ENCODE results near the gene RCBTB2.
A peak's percentile ranks its signal among the peaks of the same experiment; 100 is the strongest.
"Not testable (repeated sequence)": the region's sequence is repeated elsewhere in the genome, so short reads cannot be mapped to it uniquely, and the experiment has no call there.

RCBTB2 gene

DNA sequence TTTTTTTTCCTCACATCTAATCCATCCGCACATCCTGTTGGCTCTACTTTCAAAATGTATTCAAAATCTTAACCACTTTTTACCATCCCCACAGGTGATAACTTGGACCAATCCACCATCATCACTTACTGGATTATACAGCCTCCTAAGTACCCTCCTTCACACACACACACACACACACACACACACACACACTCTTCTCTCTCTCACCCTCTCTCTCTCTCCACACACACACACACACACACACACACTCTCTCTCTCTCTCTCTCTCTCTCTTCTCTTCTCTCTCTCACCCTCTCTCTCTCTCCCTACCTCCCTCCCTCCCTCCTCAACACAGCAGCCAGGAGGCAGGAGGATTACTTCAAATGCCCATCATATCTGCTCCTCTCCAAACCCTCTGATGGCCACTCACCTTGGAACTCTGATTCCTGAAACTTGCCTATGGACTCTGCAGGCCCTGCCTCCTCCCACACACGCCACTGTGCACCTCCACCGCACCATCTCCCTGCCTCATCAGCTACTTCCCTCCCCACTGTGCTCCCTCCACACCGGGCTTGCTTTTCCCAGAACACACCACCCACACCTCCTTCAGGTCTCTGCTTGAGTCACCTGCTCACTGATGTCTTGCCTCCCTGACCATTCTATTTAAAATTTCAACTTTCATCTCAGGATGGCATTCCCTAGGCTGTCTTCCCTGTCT lies 39.7 kb downstream of the RCBTB2 start:
- DNase-seq (ENCODE audit: low spot score): no peak

DNA sequence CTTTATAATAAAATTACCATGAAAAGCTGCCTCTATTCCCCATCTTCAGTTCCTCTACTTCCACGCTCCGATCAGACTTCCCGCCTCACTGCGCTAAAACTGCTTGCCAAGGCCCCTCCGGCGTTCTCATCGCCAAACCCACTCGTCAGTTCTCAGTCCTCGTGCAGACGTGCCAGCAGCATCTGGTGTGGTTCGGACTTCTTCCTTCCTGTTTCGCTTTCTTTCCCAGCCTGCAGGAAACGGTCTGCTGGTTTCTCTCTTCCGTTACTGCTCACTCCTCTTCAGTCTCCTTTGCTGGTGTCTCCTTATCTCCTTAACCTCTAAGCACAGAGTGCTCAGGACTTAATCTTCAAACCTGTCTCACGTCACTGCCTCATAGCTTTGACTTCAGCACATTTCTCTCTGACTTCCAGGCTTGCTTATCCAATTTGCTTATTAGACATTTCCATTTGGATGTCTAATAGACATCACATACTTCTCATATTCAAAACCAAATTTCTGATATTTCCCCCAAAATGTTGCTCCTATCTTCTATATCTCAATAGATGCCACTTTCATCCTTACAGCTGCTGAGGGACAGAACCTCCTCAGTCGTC lies 40.3 kb downstream of the RCBTB2 start:
- DNase-seq (ENCODE audit: low spot score): peak; percentile 85

- no peak for DNase-seq (ENCODE audit: low spot score)
These were observed 40.8 kb downstream of the RCBTB2 start for GRCh38 chr13:48492096-48492440.

GRCh38 chr13:48491423-48492095 lies 41.3 kb downstream of the RCBTB2 start:
- no peak for DNase-seq (ENCODE audit: low spot score)

GRCh38 chr13:48490241-48490640 lies 42.6 kb downstream of the RCBTB2 start:
- DNase-seq (ENCODE audit: low spot score): no peak

GRCh38 chr13:48489666-48490065 lies 43.2 kb downstream of the RCBTB2 start:
- DNase-seq (ENCODE audit: low spot score): no peak

GRCh38 chr13:48488995-48489394 lies 43.9 kb downstream of the RCBTB2 start:
- DNase-seq (ENCODE audit: low spot score): no peak

DNA sequence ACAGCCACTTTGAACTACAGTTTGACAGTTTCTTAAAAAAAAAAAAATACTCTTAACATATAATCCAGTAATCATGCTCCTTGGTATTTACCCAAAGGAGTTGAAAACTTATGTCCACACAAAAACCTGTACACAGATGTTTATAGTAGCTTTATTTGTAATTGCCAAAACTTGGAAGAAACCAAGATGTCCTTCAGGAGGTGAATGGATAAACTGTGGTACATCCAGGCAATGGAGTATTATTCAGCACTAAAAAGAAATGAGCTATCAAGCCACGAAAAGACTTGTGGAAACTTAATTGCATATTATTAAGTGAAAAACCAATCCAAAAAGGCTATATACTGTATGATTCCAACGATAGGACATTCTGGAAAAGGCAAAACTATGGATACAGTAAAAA lies 44.9 kb downstream of the RCBTB2 start:
- no peak for DNase-seq (ENCODE audit: low spot score)

DNA sequence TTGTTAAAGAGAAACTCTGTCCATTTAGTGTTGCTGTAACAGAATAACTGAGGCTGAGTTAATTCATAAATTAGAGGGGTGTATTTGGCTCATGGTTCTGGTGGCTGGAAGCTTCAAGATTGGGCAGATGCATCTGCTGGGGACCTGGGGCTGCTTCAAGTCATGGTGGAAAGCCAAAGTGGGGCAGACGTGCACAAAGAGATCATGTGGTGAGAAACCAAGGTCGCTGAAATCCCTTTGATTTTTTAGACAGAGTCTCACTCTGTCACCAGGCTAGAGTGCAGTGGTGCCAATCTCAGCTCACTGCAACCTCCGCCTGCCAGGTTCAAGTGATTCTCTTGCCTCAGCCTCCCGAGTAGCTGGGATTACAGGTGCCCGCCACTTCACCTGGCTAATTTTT lies 46.0 kb downstream of the RCBTB2 start:
- no peak for DNase-seq (ENCODE audit: low spot score)

GRCh38 chr13:48486362-48486761 lies 46.5 kb downstream of the RCBTB2 start:
- DNase-seq (ENCODE audit: low spot score): no peak

DNA sequence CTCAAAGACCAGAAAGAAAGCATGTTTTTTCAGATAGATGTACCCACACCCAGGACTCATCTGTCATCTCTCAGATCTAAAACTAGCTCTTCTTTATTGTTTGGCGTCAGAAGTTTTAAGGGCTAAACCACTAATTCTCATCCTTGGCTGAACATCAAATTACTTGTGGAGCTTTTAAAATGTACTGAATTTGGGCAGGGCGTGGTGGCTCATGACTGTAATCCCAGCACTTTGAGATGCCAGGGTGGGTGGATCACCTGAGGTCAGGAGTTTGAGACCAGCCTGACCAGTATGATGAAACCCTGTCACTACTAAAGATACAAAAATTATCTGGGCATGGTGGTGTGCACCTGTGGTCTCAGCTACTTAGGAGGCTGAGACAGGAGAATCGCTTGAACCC lies 47.4 kb downstream of the RCBTB2 start:
- no peak for DNase-seq (ENCODE audit: low spot score)

GRCh38 chr13:48483575-48483974 lies 49.3 kb downstream of the RCBTB2 start:
- no peak for DNase-seq (ENCODE audit: low spot score)

DNA sequence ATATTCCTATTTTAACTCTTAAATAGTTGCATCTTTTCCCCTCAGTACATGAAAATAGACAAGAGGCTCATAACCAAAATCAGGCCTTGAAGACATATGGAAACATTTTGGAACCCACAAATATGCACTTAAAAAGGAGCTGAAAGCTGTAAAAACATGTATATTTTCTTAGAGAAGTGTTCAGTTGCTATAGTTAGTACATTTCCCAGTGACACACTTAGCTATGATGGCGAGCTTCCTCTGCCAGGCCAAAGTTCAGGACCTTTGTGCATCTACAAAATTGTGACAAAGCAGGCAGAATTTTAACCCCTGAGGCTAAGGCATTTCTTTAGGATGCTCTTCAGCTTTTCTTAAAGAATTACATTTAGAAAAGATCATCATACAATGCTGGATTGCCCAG lies 54.5 kb downstream of the RCBTB2 start:
- DNase-seq (ENCODE audit: low spot score): no peak

- DNase-seq (ENCODE audit: low spot score): no peak
These were observed 55.6 kb downstream of the RCBTB2 start for GRCh38 chr13:48477191-48477855.

DNA sequence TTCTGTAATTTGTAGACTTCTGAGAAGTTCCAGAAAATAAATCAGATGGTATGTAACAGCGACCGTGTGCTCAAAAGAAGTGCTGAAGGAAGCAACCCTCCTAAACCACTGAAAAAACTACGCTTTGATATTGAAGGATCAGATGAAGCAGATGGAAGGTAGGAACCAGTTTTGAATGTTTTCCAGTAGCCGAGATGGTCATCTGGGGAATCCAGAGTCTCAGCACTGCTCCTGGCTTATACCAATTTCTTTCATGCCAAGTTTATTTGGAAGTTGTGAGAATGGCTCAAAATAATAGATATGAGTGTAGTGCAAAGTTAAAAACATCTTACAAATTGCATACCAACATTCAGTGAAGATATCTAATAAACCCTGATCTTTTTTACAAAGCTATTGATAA lies 56.2 kb downstream of the RCBTB2 start:
- DNase-seq (ENCODE audit: low spot score): no peak

- no peak for DNase-seq (ENCODE audit: low spot score)
These were observed 56.7 kb downstream of the RCBTB2 start for GRCh38 chr13:48476215-48476614.

- no peak for DNase-seq (ENCODE audit: low spot score)
These were observed 57.6 kb downstream of the RCBTB2 start for GRCh38 chr13:48475230-48475629.

DNA sequence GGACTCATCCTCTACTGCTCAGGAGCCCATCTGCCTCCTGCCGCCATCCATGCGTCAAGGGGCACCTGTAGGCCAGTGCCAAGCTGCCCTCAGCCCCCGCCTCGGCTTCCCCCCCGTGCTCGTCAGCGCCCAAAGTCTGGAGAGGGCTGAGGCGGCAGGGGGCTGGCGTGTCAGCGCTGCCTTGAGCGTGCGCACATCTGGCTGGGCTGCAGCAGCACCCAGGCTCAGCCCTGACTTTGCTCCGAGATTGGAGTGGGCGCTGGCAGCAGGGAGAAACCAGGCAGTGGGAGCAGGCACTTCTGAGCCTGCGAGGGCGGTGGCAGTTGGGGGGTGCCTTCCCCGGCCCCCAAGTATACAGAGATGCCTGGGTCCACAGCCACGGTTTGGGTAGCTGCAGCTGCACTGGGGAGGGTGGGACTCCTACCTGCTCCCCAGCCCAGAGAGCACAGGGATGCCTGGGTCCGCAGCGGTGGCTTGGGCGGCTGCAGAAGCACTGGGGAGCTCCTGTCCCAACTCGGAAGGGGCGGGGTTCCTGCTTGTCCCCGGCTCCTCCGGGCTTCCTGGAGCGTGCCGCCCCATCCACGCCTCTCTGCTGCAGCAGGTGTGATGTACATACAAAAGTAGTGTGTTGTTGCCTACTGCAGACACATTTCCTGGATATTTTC lies 75.2 kb downstream of the RCBTB2 start:
- no peak for DNase-seq (ENCODE audit: low spot score)

GRCh38 chr13:48456546-48456945 lies 76.3 kb downstream of the RCBTB2 start:
- DNase-seq (ENCODE audit: low spot score): no peak

GRCh38 chr13:48451196-48451595 lies 81.7 kb downstream of the RCBTB2 start:
- not testable (repeated sequence) for DNase-seq (ENCODE audit: low spot score)

- no peak for DNase-seq (ENCODE audit: low spot score)
These were observed 83.2 kb downstream of the RCBTB2 start for GRCh38 chr13:48449656-48450055.

- DNase-seq (ENCODE audit: low spot score): no peak
These were observed 83.8 kb downstream of the RCBTB2 start for GRCh38 chr13:48448959-48449614.

All from Ammon's horn (tissue), 1 donor.